Frontal cortex (tissue), 4 donors: ENCODE measurements around the gene SPATC1L. TPM values are rescaled to one million over a fixed set of nuclear protein-coding genes. Genes with fewer than 3 reads are reported as not detected.

Experiments used
- DNase-seq, 2 donors: peaks; one replicate each; pipeline ENCODE4 v3.0.0; 2012; ENCODE audit warnings: low spot score in 2 of 2
- FAIRE-seq: peaks from 2 replicates; lab custom pipeline; 2012; peaks lifted over from hg19 to GRCh38; lab: Jason Lieb, UNC
- total RNA-seq: library from RNA; depleted of rRNA; stranded (reverse); fragments of >200 nt; gene quantifications from one replicate; pipeline ENCODE4 v1.2.3, GENCODE V29; 2014
- donor health status: control.
- donor health status: control.
- donor health status: control.

SPATC1L gene
- total RNA-seq, 1 donor from 2014 or later, result 4.9 TPM

DNA sequence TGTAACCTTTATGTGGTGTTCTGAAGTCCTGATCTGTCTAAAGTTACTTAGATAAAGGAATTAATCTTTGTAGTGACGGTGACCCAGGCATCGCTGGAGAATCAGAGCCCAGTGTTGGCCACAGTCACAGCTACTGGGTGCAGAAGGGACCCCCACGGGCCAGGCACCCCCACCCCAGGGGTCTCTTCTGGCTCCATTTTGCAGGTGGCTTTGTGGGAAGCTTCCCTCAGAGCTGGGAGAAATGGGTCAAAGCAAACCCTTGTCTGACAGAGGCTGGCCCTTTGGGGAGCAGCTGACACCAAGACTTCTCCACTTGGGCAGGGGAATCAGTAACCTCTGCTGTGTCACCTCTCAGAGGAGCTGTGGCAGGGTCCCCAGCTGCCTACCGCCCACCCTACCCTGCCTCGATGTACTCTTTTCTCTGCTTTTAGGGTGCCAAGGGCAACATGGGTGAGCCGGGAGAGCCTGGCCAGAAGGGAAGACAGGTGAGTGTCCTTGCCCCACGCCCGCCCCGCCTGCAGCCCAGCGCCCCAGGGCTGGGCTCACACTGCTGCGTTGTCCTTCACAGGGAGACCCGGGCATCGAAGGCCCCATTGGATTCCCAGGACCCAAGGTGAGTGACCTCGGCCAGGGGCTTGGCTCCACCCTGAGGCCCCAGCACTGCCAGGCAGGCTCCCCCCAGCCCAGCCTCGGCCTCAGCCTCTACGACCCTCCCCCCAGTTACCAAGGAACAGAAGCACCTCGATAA, 68.6 kb downstream of the SPATC1L start:
- FAIRE-seq (no peak), DNase-seq (no peak)

DNA sequence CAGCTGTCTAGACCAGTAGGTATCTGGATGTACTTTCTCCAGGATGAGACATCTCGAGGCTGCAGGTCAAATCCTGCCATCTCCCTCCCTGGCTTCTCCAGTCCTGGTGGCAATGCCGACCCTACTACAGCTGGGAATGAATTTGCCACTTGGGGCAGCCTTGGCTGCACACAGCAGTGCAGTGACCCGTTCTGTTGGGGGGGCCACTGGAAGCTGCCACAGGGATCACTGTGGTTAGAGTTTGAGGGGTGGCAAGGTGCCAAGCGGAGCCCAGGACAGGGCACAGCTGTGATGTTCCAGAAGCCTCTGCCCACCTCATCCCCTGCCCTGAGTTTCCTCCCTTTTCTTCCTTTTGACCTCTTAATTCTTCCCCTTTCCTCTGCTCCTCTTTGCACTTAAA, 69.3 kb downstream of the SPATC1L start:
- DNase-seq (no peak), FAIRE-seq (no peak)

DNA sequence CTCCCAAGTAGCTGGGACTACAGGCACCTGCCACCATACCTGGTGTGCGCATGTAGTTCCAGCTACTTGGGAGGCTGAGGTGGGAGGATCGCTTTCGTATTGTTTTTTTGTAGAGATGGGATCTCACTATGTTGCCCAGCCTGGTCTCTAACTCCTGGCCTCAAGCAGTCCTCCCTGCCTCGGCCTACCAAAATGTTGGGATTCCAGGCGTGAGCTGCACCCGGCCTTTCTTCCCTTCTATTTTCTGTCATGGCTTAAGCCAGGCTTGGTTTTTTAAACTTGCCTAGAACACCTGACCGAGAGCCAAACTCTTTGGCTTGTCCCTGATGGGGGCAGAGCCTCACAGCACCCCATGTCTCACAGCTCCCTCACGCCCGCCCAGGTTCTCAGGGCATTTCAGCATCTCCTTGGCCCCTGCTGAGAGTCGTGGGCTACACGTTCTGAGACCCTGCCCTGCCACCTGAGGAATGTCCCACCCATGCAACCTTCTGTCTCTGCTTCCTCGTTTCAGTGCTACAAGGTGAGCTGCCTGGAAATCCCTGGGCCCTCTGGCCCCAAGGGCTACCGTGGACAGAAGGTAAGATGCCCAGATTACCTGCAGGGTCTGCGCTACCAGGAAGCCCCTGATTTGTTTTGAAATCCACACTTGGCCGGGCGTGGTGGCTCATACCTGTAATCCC, 70.6 kb downstream of the SPATC1L start:
- no peak for FAIRE-seq

DNA sequence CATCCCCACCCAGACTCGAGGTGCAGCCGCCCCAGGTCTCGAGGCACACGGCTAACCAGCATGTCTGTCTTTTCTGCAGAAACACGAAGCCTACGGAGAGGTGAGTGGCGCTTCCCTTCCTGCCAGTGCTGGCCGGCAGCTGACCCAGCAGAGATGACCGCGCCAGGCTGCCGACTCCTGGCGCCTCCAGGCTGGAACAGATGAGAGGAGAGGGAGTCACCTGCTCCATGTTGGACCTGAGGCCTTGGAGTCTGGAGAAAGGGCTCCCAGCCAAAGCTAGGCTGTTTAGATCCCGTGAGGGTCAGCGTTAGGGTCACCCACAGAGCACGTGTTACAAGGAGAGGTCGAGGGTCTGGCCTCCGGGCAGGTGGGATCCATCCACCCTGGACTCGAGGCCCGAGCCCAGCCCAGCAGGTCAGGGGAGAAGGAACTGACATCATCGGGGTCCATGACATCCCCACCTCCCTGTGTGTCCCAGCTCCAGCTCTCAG, 71.5 kb downstream of the SPATC1L start:
- DNase-seq, result no peak
- FAIRE-seq, result no peak

More for the DNA sequence above, 70.6 kb downstream of the SPATC1L start:
- DNase-seq, result no peak

DNA sequence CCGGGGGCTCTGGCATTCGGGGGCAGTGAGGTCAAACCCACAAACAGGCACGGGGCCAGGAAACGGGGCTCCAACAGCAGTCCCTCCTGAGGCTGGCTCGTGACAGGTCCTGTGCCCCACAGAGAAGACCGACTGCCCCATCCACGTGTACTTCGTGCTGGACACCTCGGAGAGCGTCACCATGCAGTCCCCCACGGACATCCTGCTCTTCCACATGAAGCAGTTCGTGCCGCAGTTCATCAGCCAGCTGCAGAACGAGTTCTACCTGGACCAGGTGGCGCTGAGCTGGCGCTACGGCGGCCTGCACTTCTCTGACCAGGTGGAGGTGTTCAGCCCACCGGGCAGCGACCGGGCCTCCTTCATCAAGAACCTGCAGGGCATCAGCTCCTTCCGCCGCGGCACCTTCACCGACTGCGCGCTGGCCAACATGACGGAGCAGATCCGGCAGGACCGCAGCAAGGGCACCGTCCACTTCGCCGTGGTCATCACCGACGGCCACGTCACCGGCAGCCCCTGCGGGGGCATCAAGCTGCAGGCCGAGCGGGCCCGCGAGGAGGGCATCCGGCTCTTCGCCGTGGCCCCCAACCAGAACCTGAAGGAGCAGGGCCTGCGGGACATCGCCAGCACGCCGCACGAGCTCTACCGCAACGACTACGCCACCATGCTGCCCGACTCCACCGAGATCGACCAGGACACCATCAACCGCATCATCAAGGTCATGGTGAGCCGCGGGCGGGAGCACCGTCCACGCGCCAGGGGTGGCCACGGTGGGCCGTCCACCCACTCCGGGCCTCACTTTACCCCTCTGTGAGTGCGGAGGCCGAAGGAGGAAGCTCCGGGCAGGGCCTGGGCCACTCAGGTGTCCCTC, 72.2 kb downstream of the SPATC1L start:
- FAIRE-seq (no peak), DNase-seq (no peak)

DNA sequence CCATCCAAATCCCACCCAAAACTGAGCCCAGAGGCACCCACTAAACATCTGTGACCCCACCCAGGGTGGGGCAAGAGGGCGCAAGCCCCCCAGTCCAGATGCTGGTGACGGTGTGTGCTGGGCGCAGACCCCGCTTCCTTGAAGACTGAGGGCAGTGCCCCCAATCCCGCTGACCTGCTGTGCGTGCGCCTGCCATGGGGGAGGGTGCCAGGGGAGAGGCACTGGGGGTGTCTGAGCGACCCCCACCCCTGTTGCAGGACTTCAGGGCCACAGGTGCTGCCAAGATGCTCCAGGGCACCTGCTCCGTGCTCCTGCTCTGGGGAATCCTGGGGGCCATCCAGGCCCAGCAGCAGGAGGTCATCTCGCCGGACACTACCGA, 73.1 kb downstream of the SPATC1L start:
- no peak for DNase-seq
- no peak for FAIRE-seq

Other genes with a start within 250 kb of the SPATC1L start
- 41.6 TPM for gene COL6A1, start 202.7 kb downstream of the SPATC1L start, total RNA-seq
- 15.5 TPM for gene COL6A2, start 86.3 kb downstream of the SPATC1L start, total RNA-seq
- 0.41 TPM for gene FTCD, start 28.9 kb downstream of the SPATC1L start, total RNA-seq
- 39.5 TPM for gene LSS, start 44.3 kb upstream of the SPATC1L start, total RNA-seq
- 67.7 TPM for gene MCM3AP, start 101.2 kb upstream of the SPATC1L start, total RNA-seq
- gene YBEY, start 101.9 kb upstream of the SPATC1L start, total RNA-seq, result 13.0 TPM
- gene C21orf58, start 139.4 kb upstream of the SPATC1L start, total RNA-seq, result 3.7 TPM
- gene PCNT, start 139.7 kb upstream of the SPATC1L start, total RNA-seq, result 15.5 TPM